Measurements from ENCODE around the gene WDR18. TPM values are rescaled to one million over a fixed set of nuclear protein-coding genes. Genes with fewer than 3 reads are reported as not detected.

WDR18 gene
- total RNA-seq, 4 donors from 2014 or later = 13.6 to 34.9 (median 17.3) TPM

GRCh38 chr19:1004204-1004802 is 20.2 kb downstream of the WDR18 start:
- peaks cover 22 to 27% of the 10 kb centered on the region in 2 donors for H3K27me3 ChIP-seq
- TF ChIP-seq CTCF (IDR thresholded peaks at IDR 0.05) = no peak
- no peak for TF ChIP-seq POLR2A (IDR thresholded peaks at IDR 0.05)
- DNase-seq = no peak
- peaks cover 0 to 7% of the 10 kb centered on the region in 2 donors for H3K4me1 ChIP-seq
- no peak overlapping the region for H3K4me3 ChIP-seq
- H3K27ac ChIP-seq = no peak overlapping the region
- no peaks in the 10 kb centered on the region for H3K36me3 ChIP-seq
- no peaks in the 10 kb centered on the region for H3K9me3 ChIP-seq
- intact Hi-C loops (cut with DNase I; ENCODE audit: low total_unique reads) = no loop called here

GRCh38 chr19:1004803-1005664 is 20.9 kb downstream of the WDR18 start:
- Histone ChIP-seq H3K36me3 (no peaks in the 10 kb centered on the region), H3K27me3 (peaks cover 19 to 21% of the 10 kb centered on the region in 2 donors), H3K27ac (no peak overlapping the region), H3K9me3 (no peaks in the 10 kb centered on the region), H3K4me3 (no peak overlapping the region), H3K4me1 (peaks cover 0 to 7% of the 10 kb centered on the region in 2 donors)
- DNase-seq = no peak
- intact Hi-C loops (cut with DNase I; ENCODE audit: low total_unique reads) = no loop called here
- no peak for TF ChIP-seq CTCF (IDR thresholded peaks at IDR 0.05)
- TF ChIP-seq POLR2A (IDR thresholded peaks at IDR 0.05) = no peak

GRCh38 chr19:1006711-1007398 is 22.7 kb downstream of the WDR18 start:
- TF ChIP-seq CTCF (IDR thresholded peaks at IDR 0.05) (no peak), POLR2A (IDR thresholded peaks at IDR 0.05) (no peak)
- no peak overlapping the region for H3K27ac ChIP-seq
- intact Hi-C loops (cut with DNase I; ENCODE audit: low total_unique reads) = no loop called here
- DNase-seq = no peak
- H3K4me3 ChIP-seq = no peak overlapping the region
- no peaks in the 10 kb centered on the region for H3K36me3 ChIP-seq
- no peaks in the 10 kb centered on the region for H3K9me3 ChIP-seq
- peaks cover 8% of the 10 kb centered on the region in 2 donors for H3K27me3 ChIP-seq
- no peaks in the 10 kb centered on the region for H3K4me1 ChIP-seq

GRCh38 chr19:1007399-1008251 is 23.5 kb downstream of the WDR18 start:
- H3K27me3 ChIP-seq = peaks cover under 1 to 2% of the 10 kb centered on the region in 2 donors
- no peak for TF ChIP-seq POLR2A (IDR thresholded peaks at IDR 0.05)
- no peak for TF ChIP-seq CTCF (IDR thresholded peaks at IDR 0.05)
- DNase-seq = no peak
- H3K4me3 ChIP-seq = no peak overlapping the region
- H3K4me1 ChIP-seq = no peaks in the 10 kb centered on the region
- no peak overlapping the region for H3K27ac ChIP-seq
- intact Hi-C loops (cut with DNase I; ENCODE audit: low total_unique reads) = no loop called here
- no peaks in the 10 kb centered on the region for H3K9me3 ChIP-seq
- H3K36me3 ChIP-seq = no peaks in the 10 kb centered on the region

Measured in uterus (tissue), 4 donors.